SK-MEL-5 (cell line): ENCODE results near the gene OR6J1. TPM values are rescaled to one million over a fixed set of nuclear protein-coding genes. Genes with fewer than 3 reads are reported as not detected.
"Not testable (repeated sequence)": the region's sequence is repeated elsewhere in the genome, so short reads cannot be mapped to it uniquely, and the experiment has no call there.

Experiments
- DNase-seq: peaks from one replicate; pipeline ENCODE4 v3.0.0-alpha.2; 2016; ENCODE audit warnings: low read depth, low spot score
- in situ Hi-C: cut with HindIII; loops from 2 replicates; pipeline ENCODE4 v1.10.0; 2016; ENCODE audit warnings: low sequenced_read_pairs, high pct_unique_total_duplicates, low pct_unique_long_range_greater_than_20kb
- total RNA-seq: library from RNA; depleted of rRNA; stranded (reverse); fragments of >200 nt; shearing (Covaris generic); gene quantifications from 2 replicates; pipeline ENCODE4 v1.2.3, GENCODE V29; 2014; rRNA removed

The OR6J1 gene
- total RNA-seq, 1 experiment from 2014 or later, result not detected

GRCh38 chr14:22594156-22594716 is 49.9 kb downstream of the OR6J1 start:
- DNase-seq, result no peak
- in situ Hi-C loops, result no loop called here

- DNase-seq, result no peak
- in situ Hi-C loops, result no loop called here
These were observed 50.6 kb downstream of the OR6J1 start for GRCh38 chr14:22593601-22594000.

GRCh38 chr14:22593189-22593588 is 51.0 kb downstream of the OR6J1 start:
- in situ Hi-C loops, result no loop called here

GRCh38 chr14:22589096-22589839 is 54.9 kb downstream of the OR6J1 start, which contains the start of gene DAD1:
Gene DAD1 (minus strand): TSS chr14:22589224. CDS start chr14:22589157, 67 bp downstream.
- DNase-seq, result peak; percentile 99
- in situ Hi-C loops, result no loop called here

More at GRCh38 chr14:22593189-22593588, 51.0 kb downstream of the OR6J1 start:
- DNase-seq, result no peak

- no peak for DNase-seq
- in situ Hi-C loops, result no loop called here
These were observed 55.5 kb downstream of the OR6J1 start for GRCh38 chr14:22588526-22589095.

- in situ Hi-C loops, DNase-seq: not testable (repeated sequence)
These were observed 56.3 kb downstream of the OR6J1 start for GRCh38 chr14:22587677-22588422.

GRCh38 chr14:22587247-22587646 is 56.9 kb downstream of the OR6J1 start:
- in situ Hi-C loops, result no loop called here
- DNase-seq, result no peak

- DNase-seq, result no peak
- in situ Hi-C loops, result no loop called here
These were observed 60.2 kb downstream of the OR6J1 start for GRCh38 chr14:22583994-22584393.

Other genes with a start within 250 kb of the OR6J1 start
- 479 and 529 TPM in 2 replicates for gene DAD1, start 55.1 kb downstream of the OR6J1 start, total RNA-seq
- gene ABHD4, start 46.1 kb downstream of the OR6J1 start, total RNA-seq, result 7.7 and 9.1 TPM in 2 replicates
- 232 and 242 TPM in 2 replicates for gene OXA1L, start 122.3 kb upstream of the OR6J1 start, total RNA-seq
- 0.82 and 1.5 TPM in 2 replicates for gene SLC7A7, start 171.1 kb upstream of the OR6J1 start, total RNA-seq
- gene MRPL52, start 185.5 kb upstream of the OR6J1 start, total RNA-seq, result 43.9 and 65.2 TPM in 2 replicates
- gene MMP14, start 192.2 kb upstream of the OR6J1 start, total RNA-seq, result 138 and 143 TPM in 2 replicates
- 31.6 and 31.9 TPM in 2 replicates for gene LRP10, start 227.4 kb upstream of the OR6J1 start, total RNA-seq
- gene REM2, start 238.9 kb upstream of the OR6J1 start, total RNA-seq, result not detected in 2 replicates